Measurements from ENCODE around the gene LCN15. TPM values are rescaled to one million over a fixed set of nuclear protein-coding genes. Genes with fewer than 3 reads are reported as not detected.
"Not testable (repeated sequence)": the region's sequence is repeated elsewhere in the genome, so short reads cannot be mapped to it uniquely, and the experiment has no call there.

Gene LCN15
- total and polyA plus RNA-seq, 2 of the 4 experiments (the other 2 are of a cell fraction): not detected

GRCh38 chr9:136756134-136756438, 8.2 kb downstream of the LCN15 start:
- H3K9ac ChIP-seq (ENCODE audit: low read depth, low read length): no peak overlapping the region
- no peak overlapping the region for H3K4me2 ChIP-seq (ENCODE audit: low read depth, low read length)
- H2AK5ac ChIP-seq (ENCODE audit: low read depth, low read length): no peak overlapping the region
- no peak overlapping the region for H2AK9ac ChIP-seq (replicated peaks; ENCODE audit: low read depth, low read length, poor library complexity)
- no peaks in the 10 kb centered on the region for H3K79me1 ChIP-seq (ENCODE audit: low read depth in 1 of 2, low read length in 2 of 2)
- H3K4ac ChIP-seq (ENCODE audit: low read depth, low read length): no peak overlapping the region
- no peak overlapping the region for H3K18ac ChIP-seq (ENCODE audit: low read depth, low read length)
- no peak overlapping the region for H4K91ac ChIP-seq (ENCODE audit: insufficient read depth, low read depth, low read length)
- ChIA-PET POLR2A (ENCODE audit: unreplicated experiment) (no interaction called here), CTCF (no interaction called here)
- TF ChIP-seq NFE2L2 (IDR thresholded peaks at IDR 0.05; ENCODE audit: low read depth, low read length): no peak
- TF ChIP-seq RCOR1 (IDR thresholded peaks at IDR 0.05; ENCODE audit: insufficient replicate concordance, low read length): peak; percentile 89
- H3K9me3 ChIP-seq (ENCODE audit: control insufficient read depth, insufficient read depth, low read length): peaks cover 16% of the 10 kb centered on the region
- no peak overlapping the region for H4K8ac ChIP-seq (ENCODE audit: low read depth in 2 of 2, low read length in 2 of 2)
- no peak for ATAC-seq (ENCODE audit: low read depth)
- no peak overlapping the region for H3K4me3 ChIP-seq (ENCODE audit: insufficient read depth, low read depth, low read length)
- H3K9me1 ChIP-seq (ENCODE audit: insufficient read depth, low read length): no peaks in the 10 kb centered on the region
- H4K5ac ChIP-seq (ENCODE audit: low read depth, low read length): no peak overlapping the region
- H3K56ac ChIP-seq (ENCODE audit: extremely low read depth, insufficient read depth, low read length): no peak overlapping the region
- H4K20me1 ChIP-seq (ENCODE audit: insufficient read depth, low read length): no peaks in the 10 kb centered on the region
- H2BK15ac ChIP-seq (ENCODE audit: low read depth, low read length): no peak overlapping the region
- dilution Hi-C loops (cut with HindIII; ENCODE audit: low sequenced_read_pairs, unreplicated experiment) (no loop called here), in situ Hi-C loops (cut with MboI; ENCODE audit: low sequenced_read_pairs) (no loop called here), intact Hi-C loops (cut with micrococcal nuclease) (no loop called here)
- H2BK120ac ChIP-seq (ENCODE audit: low read depth, low read length): no peak overlapping the region
- H2AFZ ChIP-seq (replicated peaks; ENCODE audit: low read length, poor library complexity): no peak overlapping the region
- H3K23ac ChIP-seq (ENCODE audit: low read depth, low read length): no peak overlapping the region
- H3K27ac ChIP-seq (ENCODE audit: insufficient read depth, low read length): no peak overlapping the region
- no peak overlapping the region for H2BK20ac ChIP-seq (ENCODE audit: low read depth, low read length)
- BruUV-seq (replicated peaks): no TSS peak
- H2BK5ac ChIP-seq (ENCODE audit: low read depth, low read length, poor library complexity, severe bottlenecking): no peak overlapping the region
- H3K4me1 ChIP-seq (ENCODE audit: control insufficient read depth, insufficient read depth, low read length): no peaks in the 10 kb centered on the region
- no peaks in the 10 kb centered on the region for H3K36me3 ChIP-seq (ENCODE audit: control insufficient read depth, insufficient read depth, low read length)
- no peak overlapping the region for H3K14ac ChIP-seq (replicated peaks; ENCODE audit: low read depth, low read length)
- peaks cover 6% of the 10 kb centered on the region for H3K27me3 ChIP-seq (ENCODE audit: control insufficient read depth, insufficient read depth, low read length)
- DNase-seq: no peak
- WGBS, 2 experiments (ENCODE audit: extremely low coverage in 2 of 2, insufficient read length in 1 of 2): 100% methylated on average over 3 of the region's 4 CpGs; no CpG with 5 or more reads in 1 of the 2 experiments

- H2AFZ ChIP-seq (replicated peaks; ENCODE audit: low read length, poor library complexity); H3K4me3 ChIP-seq (ENCODE audit: insufficient read depth, low read depth, low read length); H3K79me1 ChIP-seq (ENCODE audit: low read depth in 1 of 2, low read length in 2 of 2); H3K27me3 ChIP-seq (ENCODE audit: control insufficient read depth, insufficient read depth, low read length); H4K91ac ChIP-seq (ENCODE audit: insufficient read depth, low read depth, low read length); H2BK20ac ChIP-seq (ENCODE audit: low read depth, low read length); H2AK5ac ChIP-seq (ENCODE audit: low read depth, low read length); H4K8ac ChIP-seq (ENCODE audit: low read depth in 2 of 2, low read length in 2 of 2); H2BK15ac ChIP-seq (ENCODE audit: low read depth, low read length); POLR2A ChIA-PET (ENCODE audit: unreplicated experiment); H2AK9ac ChIP-seq (replicated peaks; ENCODE audit: low read depth, low read length, poor library complexity); H3K9ac ChIP-seq (ENCODE audit: low read depth, low read length); ATAC-seq (ENCODE audit: low read depth); H3K9me1 ChIP-seq (ENCODE audit: insufficient read depth, low read length); dilution Hi-C loops (cut with HindIII; ENCODE audit: low sequenced_read_pairs, unreplicated experiment); CTCF ChIA-PET; H3K36me3 ChIP-seq (ENCODE audit: control insufficient read depth, insufficient read depth, low read length); H3K4me1 ChIP-seq (ENCODE audit: control insufficient read depth, insufficient read depth, low read length); H4K5ac ChIP-seq (ENCODE audit: low read depth, low read length); H3K56ac ChIP-seq (ENCODE audit: extremely low read depth, insufficient read depth, low read length); DNase-seq; H3K27ac ChIP-seq (ENCODE audit: insufficient read depth, low read length); BruUV-seq (replicated peaks); H3K4ac ChIP-seq (ENCODE audit: low read depth, low read length); H3K18ac ChIP-seq (ENCODE audit: low read depth, low read length); H2BK120ac ChIP-seq (ENCODE audit: low read depth, low read length); H4K20me1 ChIP-seq (ENCODE audit: insufficient read depth, low read length); in situ Hi-C loops (cut with MboI; ENCODE audit: low sequenced_read_pairs); H2BK5ac ChIP-seq (ENCODE audit: low read depth, low read length, poor library complexity, severe bottlenecking); H3K23ac ChIP-seq (ENCODE audit: low read depth, low read length); intact Hi-C loops (cut with micrococcal nuclease); H3K14ac ChIP-seq (replicated peaks; ENCODE audit: low read depth, low read length); H3K4me2 ChIP-seq (ENCODE audit: low read depth, low read length): not testable (repeated sequence)
- 74% methylated on average over 19 of the region's 22 CpGs; no CpG with 5 or more reads in 1 of the 2 experiments for WGBS, 2 experiments (ENCODE audit: extremely low coverage in 2 of 2, insufficient read length in 1 of 2)
- H3K9me3 ChIP-seq (ENCODE audit: control insufficient read depth, insufficient read depth, low read length): peaks cover 16% of the 10 kb centered on the region
Measured at GRCh38 chr9:136755302-136756133, 8.8 kb downstream of the LCN15 start.

Measured in IMR-90 (cell line).